Mesothelial cell of epicardium (in vitro differentiated cells): ENCODE results near the gene MAGI1. TPM values are rescaled to one million over a fixed set of nuclear protein-coding genes. Genes with fewer than 3 reads are reported as not detected.
A peak's percentile ranks its signal among the peaks of the same experiment; 100 is the strongest.

Experiments
- DNase-seq, 2 experiments: peaks; one replicate each; pipeline ENCODE4 v3.0.0; 2021; ENCODE audit warnings: low spot score in 2 of 2; ENCODE audit not compliant: unreplicated experiment in 2 of 2
- H3K27ac Mint-ChIP-seq: 2 replicates; pipeline ENCODE4 v1.8.0; 2021; ENCODE audit warnings: mixed read lengths
- H3K27me3 Mint-ChIP-seq: 2 replicates; pipeline ENCODE4 v1.8.0; 2021; ENCODE audit warnings: low read depth, mixed read lengths
- H3K36me3 Mint-ChIP-seq: 2 replicates; pipeline ENCODE4 v1.8.0; 2021; ENCODE audit warnings: mixed read lengths
- H3K4me1 Mint-ChIP-seq: 2 replicates; pipeline ENCODE4 v1.8.0; 2021; ENCODE audit warnings: mixed read lengths
- H3K4me3 Mint-ChIP-seq: 2 replicates; pipeline ENCODE4 v1.8.0; 2021; ENCODE audit warnings: mild to moderate bottlenecking, moderate library complexity, mixed read lengths
- H3K9me3 Mint-ChIP-seq: 2 replicates; pipeline ENCODE4 v1.8.0; 2021; ENCODE audit warnings: mixed read lengths
- total RNA-seq: library from RNA; stranded (reverse); gene quantifications from 3 replicates; pipeline ENCODE4 v1.2.1, GENCODE V29; 2021
- TF ChIP-seq, protein P1 (sequence below): fragments of 200-600 bp; sonication (generic); IDR thresholded peaks from one replicate; pipeline ENCODE4 v1.5.0; 2021; ENCODE audit warnings: antibody characterized with exemption; ENCODE audit not compliant: unreplicated experiment

The MAGI1 gene
- total RNA-seq, 1 donor from 2014 or later: 65.6 TPM

DNA sequence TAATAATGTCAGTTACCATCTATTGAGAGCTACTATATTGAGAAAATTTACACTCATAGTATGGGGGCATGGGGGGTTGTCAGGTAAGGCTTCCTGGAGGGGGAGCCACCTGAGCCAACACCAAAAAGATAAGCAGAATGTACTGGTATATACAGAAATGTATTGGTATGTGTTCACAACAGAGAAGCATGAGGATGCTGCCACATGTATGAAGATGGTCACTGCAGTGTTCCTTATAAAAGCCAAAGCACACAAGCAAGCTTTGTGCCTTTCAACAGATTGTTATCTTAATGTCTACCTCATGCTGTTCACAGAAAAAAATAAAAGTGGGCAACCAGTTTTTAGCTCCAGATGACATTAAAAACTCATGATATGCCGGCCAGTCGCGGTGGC, 149.0 kb downstream of the MAGI1 start:
- Mint-ChIP-seq H3K36me3 (peaks cover 2% of the 10 kb centered on the region), H3K4me1 (peaks cover 10% of the 10 kb centered on the region), H3K27me3 (no peaks in the 10 kb centered on the region), H3K27ac (peak overlapping the region; percentile 40), H3K9me3 (peaks cover 6% of the 10 kb centered on the region), H3K4me3 (no peak overlapping the region)
- DNase-seq: no peak
- TF ChIP-seq, protein P1, sequence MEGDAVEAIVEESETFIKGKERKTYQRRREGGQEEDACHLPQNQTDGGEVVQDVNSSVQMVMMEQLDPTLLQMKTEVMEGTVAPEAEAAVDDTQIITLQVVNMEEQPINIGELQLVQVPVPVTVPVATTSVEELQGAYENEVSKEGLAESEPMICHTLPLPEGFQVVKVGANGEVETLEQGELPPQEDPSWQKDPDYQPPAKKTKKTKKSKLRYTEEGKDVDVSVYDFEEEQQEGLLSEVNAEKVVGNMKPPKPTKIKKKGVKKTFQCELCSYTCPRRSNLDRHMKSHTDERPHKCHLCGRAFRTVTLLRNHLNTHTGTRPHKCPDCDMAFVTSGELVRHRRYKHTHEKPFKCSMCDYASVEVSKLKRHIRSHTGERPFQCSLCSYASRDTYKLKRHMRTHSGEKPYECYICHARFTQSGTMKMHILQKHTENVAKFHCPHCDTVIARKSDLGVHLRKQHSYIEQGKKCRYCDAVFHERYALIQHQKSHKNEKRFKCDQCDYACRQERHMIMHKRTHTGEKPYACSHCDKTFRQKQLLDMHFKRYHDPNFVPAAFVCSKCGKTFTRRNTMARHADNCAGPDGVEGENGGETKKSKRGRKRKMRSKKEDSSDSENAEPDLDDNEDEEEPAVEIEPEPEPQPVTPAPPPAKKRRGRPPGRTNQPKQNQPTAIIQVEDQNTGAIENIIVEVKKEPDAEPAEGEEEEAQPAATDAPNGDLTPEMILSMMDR: no peak

- DNase-seq: no peak
- Mint-ChIP-seq H3K36me3 (peaks cover 2% of the 10 kb centered on the region), H3K27me3 (no peaks in the 10 kb centered on the region), H3K4me1 (peaks cover 11% of the 10 kb centered on the region), H3K27ac (peak overlapping the region; percentile 40), H3K9me3 (peaks cover 6% of the 10 kb centered on the region), H3K4me3 (no peak overlapping the region)
- TF ChIP-seq, protein P1: no peak
These were observed 149.6 kb downstream of the MAGI1 start for GRCh38 chr3:65888980-65889706.

- no peak for DNase-seq
- Mint-ChIP-seq H3K9me3 (peaks cover 6% of the 10 kb centered on the region), H3K27me3 (no peaks in the 10 kb centered on the region), H3K27ac (no peak overlapping the region), H3K4me1 (peaks cover 16% of the 10 kb centered on the region), H3K36me3 (peaks cover 2% of the 10 kb centered on the region), H3K4me3 (no peak overlapping the region)
- TF ChIP-seq, protein P1: no peak
These were observed 150.5 kb downstream of the MAGI1 start for GRCh38 chr3:65888196-65888595.

DNA sequence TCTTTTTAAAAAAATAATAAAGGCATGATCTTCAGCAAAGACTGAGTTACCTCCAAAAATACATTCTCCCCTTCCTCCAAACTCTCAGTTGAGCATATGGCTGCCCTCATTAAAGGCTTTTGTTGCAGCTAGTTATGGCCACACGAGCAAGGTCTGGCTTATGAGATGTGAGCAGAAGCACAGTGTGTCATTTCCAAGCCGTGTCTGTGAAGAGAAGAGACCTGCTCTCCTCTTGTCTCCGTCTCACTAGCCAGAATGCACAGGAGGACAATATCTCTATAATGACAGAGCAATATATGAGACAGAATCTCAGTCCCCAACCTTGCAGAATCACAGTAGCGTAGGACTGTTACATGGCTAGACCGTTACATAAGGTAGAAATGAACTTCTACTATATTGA, 152.3 kb downstream of the MAGI1 start:
- H3K36me3 Mint-ChIP-seq: peaks cover 2% of the 10 kb centered on the region
- no peak for DNase-seq
- TF ChIP-seq, protein P1: no peak
- no peak overlapping the region for H3K4me3 Mint-ChIP-seq
- H3K27me3 Mint-ChIP-seq: no peaks in the 10 kb centered on the region
- H3K9me3 Mint-ChIP-seq: peaks cover 9% of the 10 kb centered on the region
- H3K27ac Mint-ChIP-seq: no peak overlapping the region
- H3K4me1 Mint-ChIP-seq: peaks cover 23% of the 10 kb centered on the region

DNA sequence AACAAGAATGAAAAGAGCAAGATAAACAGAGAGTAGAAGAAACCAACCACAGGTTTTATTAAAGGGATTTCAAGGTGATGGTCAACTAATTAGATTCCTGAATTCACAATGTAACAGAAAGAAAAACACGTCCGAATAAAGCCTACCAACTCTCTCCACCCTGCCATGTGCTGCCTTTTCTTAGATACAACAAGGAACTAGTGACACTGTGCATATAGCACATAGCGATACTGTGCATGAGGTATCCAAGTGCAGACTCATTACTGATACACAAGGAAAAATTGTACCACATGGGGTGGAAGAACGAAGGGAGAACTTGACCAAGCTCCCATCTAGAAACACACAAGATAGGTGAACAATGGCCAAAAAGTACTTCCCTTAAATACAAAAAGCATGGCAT, 154.6 kb downstream of the MAGI1 start:
- H3K4me3 Mint-ChIP-seq: no peak overlapping the region
- H3K36me3 Mint-ChIP-seq: peaks cover 2% of the 10 kb centered on the region
- peaks cover 20% of the 10 kb centered on the region for H3K4me1 Mint-ChIP-seq
- TF ChIP-seq, protein P1: no peak
- peak overlapping the region; percentile 79 for H3K27ac Mint-ChIP-seq
- no peak for DNase-seq
- H3K27me3 Mint-ChIP-seq: no peaks in the 10 kb centered on the region
- peaks cover 5% of the 10 kb centered on the region for H3K9me3 Mint-ChIP-seq
